Measurements from ENCODE around the gene FBXO24.

Gene FBXO24

GRCh38 chr7:100589341-100589947 is 3.3 kb downstream of the FBXO24 start:
- DNase-seq (ENCODE audit: low read depth in 2 of 3, low spot score in 2 of 3) = no peak

- DNase-seq (ENCODE audit: low read depth in 2 of 3, low spot score in 2 of 3) = no peak
Measured at GRCh38 chr7:100590077-100590737, 4.1 kb downstream of the FBXO24 start.

GRCh38 chr7:100591596-100591995 is 5.5 kb downstream of the FBXO24 start:
- DNase-seq (ENCODE audit: low read depth in 2 of 3, low spot score in 2 of 3) = no peak

- DNase-seq (ENCODE audit: low read depth in 2 of 3, low spot score in 2 of 3) = no peak
Measured at GRCh38 chr7:100595188-100595587, 9.1 kb downstream of the FBXO24 start.

GRCh38 chr7:100598425-100598824 is 12.3 kb downstream of the FBXO24 start:
- DNase-seq (ENCODE audit: low read depth in 2 of 3, low spot score in 2 of 3) = no peak

- DNase-seq (ENCODE audit: low read depth in 2 of 3, low spot score in 2 of 3) = no peak
Measured at GRCh38 chr7:100599911-100600729, 14.0 kb downstream of the FBXO24 start.

- DNase-seq (ENCODE audit: low read depth in 2 of 3, low spot score in 2 of 3) = no peak
Measured at GRCh38 chr7:100600730-100601038, 14.6 kb downstream of the FBXO24 start.

- no peak for DNase-seq (ENCODE audit: low read depth in 2 of 3, low spot score in 2 of 3)
Measured at GRCh38 chr7:100602889-100603725, 17.0 kb downstream of the FBXO24 start.

- DNase-seq (ENCODE audit: low read depth in 2 of 3, low spot score in 2 of 3) = no peak
Measured at GRCh38 chr7:100603726-100604027, 17.5 kb downstream of the FBXO24 start.

GRCh38 chr7:100604028-100604975 is 18.2 kb downstream of the FBXO24 start:
- peak in 2 of 3 experiments; percentile 70 to 73 for DNase-seq (ENCODE audit: low read depth in 2 of 3, low spot score in 2 of 3)

GRCh38 chr7:100604976-100605911 is 19.1 kb downstream of the FBXO24 start:
- DNase-seq (ENCODE audit: low read depth in 2 of 3, low spot score in 2 of 3) = no peak

- no peak for DNase-seq (ENCODE audit: low read depth in 2 of 3, low spot score in 2 of 3)
Measured at GRCh38 chr7:100606313-100606712, 20.2 kb downstream of the FBXO24 start.

GRCh38 chr7:100607111-100607510 is 21.0 kb downstream of the FBXO24 start:
- no peak for DNase-seq (ENCODE audit: low read depth in 2 of 3, low spot score in 2 of 3)

- DNase-seq (ENCODE audit: low read depth in 2 of 3, low spot score in 2 of 3) = no peak
Measured at GRCh38 chr7:100609958-100610357, 23.8 kb downstream of the FBXO24 start.

- peak; percentile 95 to 98 (median 97) for DNase-seq (ENCODE audit: low read depth in 2 of 3, low spot score in 2 of 3)
Measured at GRCh38 chr7:100611983-100612729, 26.0 kb downstream of the FBXO24 start, which contains the start of gene MOSPD3. Gene MOSPD3, plus strand, starts transcription at chr7:100612540. Its CDS starts 252 bp downstream, at chr7:100612792.

- no peak for DNase-seq (ENCODE audit: low read depth in 2 of 3, low spot score in 2 of 3)
Measured at GRCh38 chr7:100612730-100613390, 26.7 kb downstream of the FBXO24 start.

GRCh38 chr7:100613412-100614175 is 27.5 kb downstream of the FBXO24 start:
- no peak for DNase-seq (ENCODE audit: low read depth in 2 of 3, low spot score in 2 of 3)
